Measurements from ENCODE around the gene EPO. TPM values are rescaled to one million over a fixed set of nuclear protein-coding genes. Genes with fewer than 3 reads are reported as not detected.
A peak's percentile ranks its signal among the peaks of the same experiment; 100 is the strongest.

The EPO gene
- total and polyA plus RNA-seq, 2 of the 8 experiments (the other 6 are each of a cell fraction or from before 2014, with no cell fraction given) = 0.42 to 0.95 TPM

DNA sequence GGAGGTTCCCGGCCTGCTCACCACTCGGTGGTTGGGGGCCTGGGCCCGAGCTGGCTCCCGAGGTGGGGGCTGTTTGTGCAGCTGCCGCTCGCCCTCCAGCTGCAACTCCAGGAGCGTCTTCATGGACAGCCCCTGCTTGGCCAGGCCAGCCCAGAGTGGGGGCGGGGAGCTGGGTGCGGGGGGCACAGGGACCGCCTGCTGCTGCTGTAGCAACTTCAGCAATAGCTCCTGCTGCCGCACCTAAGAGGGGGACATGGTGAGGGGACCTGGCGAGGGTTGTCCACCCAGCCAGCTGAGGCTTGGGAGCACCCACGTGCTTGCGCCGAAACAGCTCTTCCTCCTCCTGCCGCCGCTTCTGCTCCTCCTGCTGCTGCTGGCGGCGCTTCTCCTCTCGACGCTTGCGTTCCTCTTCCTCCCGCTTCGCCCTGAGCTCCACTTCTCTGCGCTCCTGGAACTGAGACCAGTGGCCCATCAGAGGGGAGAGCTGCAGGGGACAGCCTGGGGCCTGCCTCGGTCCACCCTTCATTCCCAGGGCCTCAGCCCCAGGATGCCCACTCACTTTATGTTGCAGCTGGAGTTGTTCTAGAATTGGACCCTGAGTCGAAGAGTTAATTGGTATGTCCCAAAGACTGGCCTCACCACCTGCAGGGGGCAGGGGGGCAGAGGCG, 37.1 kb upstream of the EPO start:
- ChIA-PET POLR2A (ENCODE audit: partially characterized antibody) (interaction anchor here (0.7 to 14.3 kb wide), 12 partner anchors 4 to 192 kb away, joined by 3 to 257 read pairs (median 4); partner anchors contain the start of genes GIGYF1, GNB2 and SRRT), CTCF (ENCODE audit: partially characterized antibody) (interaction anchor here (0.5 to 20.7 kb wide), 15 partner anchors 10 to 552 kb away, joined by 3 to 254 read pairs (median 4); partner anchors contain the start of genes GIGYF1, POP7 and TFR2)
- no peaks in the 10 kb centered on the region; the same call in 1 of the 2 replicates for H3K23me2 ChIP-seq (ENCODE audit: low read depth, low read length)
- no peak overlapping the region for H3K23ac ChIP-seq (ENCODE audit: insufficient read length)
- H3K4me1 ChIP-seq (replicated peaks in 1 of 4; ENCODE audit: control insufficient read depth in 3 of 4, insufficient read depth in 4 of 4, low read length in 3 of 4) = peaks cover 0 to 7% (median 2%) of the 10 kb centered on the region in 4 experiments; a peak in 5 of 7 replicates
- no peak overlapping the region for H3K14ac ChIP-seq (ENCODE audit: insufficient read length)
- TF ChIP-seq SP4 (IDR thresholded peaks at IDR 0.05; ENCODE audit: low read length) = no peak
- TF ChIP-seq SP2 (IDR thresholded peaks at IDR 0.05; ENCODE audit: low read length) = no peak
- TF ChIP-seq GTF2F1 (IDR thresholded peaks at IDR 0.05; ENCODE audit: borderline replicate concordance, low read depth, low read length) = no peak
- TF ChIP-seq RXRA (IDR thresholded peaks at IDR 0.05; ENCODE audit: insufficient read depth, low read depth, low read length) = no peak
- H2BK20ac ChIP-seq (ENCODE audit: low read length) = no peak overlapping the region
- H2AK5ac ChIP-seq (ENCODE audit: low read depth, low read length) = no peak overlapping the region
- H4K5ac ChIP-seq (ENCODE audit: insufficient read length, low read depth, low read length) = no peak overlapping the region
- H3K36me3 ChIP-seq (ENCODE audit: control insufficient read depth in 2 of 4, insufficient read depth in 4 of 4, low read length in 3 of 4) = peaks cover 43 to 97% (median 72%) of the 10 kb centered on the region in 4 experiments
- no peaks in the 10 kb centered on the region for H3K27me3 ChIP-seq (replicated peaks in 1 of 4; ENCODE audit: control insufficient read depth in 3 of 4, extremely low read depth in 1 of 4, insufficient read depth in 3 of 4, low read length in 3 of 4)
- no peaks in the 10 kb centered on the region for H3K9me3 ChIP-seq (ENCODE audit: insufficient read depth in 2 of 2, low read depth in 1 of 2, low read length in 1 of 2)
- no peak overlapping the region for H3K4me3 ChIP-seq (ENCODE audit: extremely low read depth in 1 of 4, insufficient read depth in 2 of 4, low read depth in 3 of 4, low read length in 4 of 4)
- H2BK5ac ChIP-seq (ENCODE audit: low read depth, low read length) = no peak overlapping the region
- H3K79me1 ChIP-seq (ENCODE audit: low read depth, low read length) = peaks cover 2% of the 10 kb centered on the region; the same call in 1 of the 2 replicates
- H3K9ac ChIP-seq (replicated peaks in 1 of 4; ENCODE audit: extremely low read depth in 1 of 4, low read depth in 3 of 4, low read length in 3 of 4) = no peak overlapping the region
- H2BK12ac ChIP-seq (ENCODE audit: low read depth, low read length) = no peak overlapping the region
- H2AFZ ChIP-seq (ENCODE audit: low read length) = no peak overlapping the region
- H3K56ac ChIP-seq (replicated peaks; ENCODE audit: insufficient read length, low read depth, low read length) = no peak overlapping the region
- no peak overlapping the region for H4K91ac ChIP-seq (replicated peaks; ENCODE audit: insufficient read length, low read length)
- peaks cover 0 to 9% of the 10 kb centered on the region in 2 experiments; a peak in 1 of 4 replicates for H3K79me2 ChIP-seq (ENCODE audit: control insufficient read depth in 1 of 2, insufficient read depth in 2 of 2, low read length in 2 of 2)
- H3K4me2 ChIP-seq (ENCODE audit: insufficient read depth in 1 of 2, low read depth in 2 of 2, low read length in 2 of 2) = no peak overlapping the region
- no peak overlapping the region for H3K27ac ChIP-seq (ENCODE audit: low read depth, low read length)
- H3K18ac ChIP-seq (ENCODE audit: extremely low read depth, low read length) = no peak overlapping the region
- H4K8ac ChIP-seq (ENCODE audit: extremely low read depth, insufficient read depth, low read length) = peak overlapping the region; percentile 5; the same call in 1 of the 2 replicates
- no peak overlapping the region for H2BK120ac ChIP-seq (replicated peaks; ENCODE audit: low read depth, low read length)
- H3K4ac ChIP-seq (replicated peaks; ENCODE audit: insufficient read length, low read depth, low read length) = no peak overlapping the region
- WGBS, 2 experiments (ENCODE audit: extremely low coverage in 1 of 2, insufficient coverage in 1 of 2, insufficient read length in 1 of 2, insufficient replicate concordance in 2 of 2, low coverage in 1 of 2, low lambda C conversion rate in 2 of 2, missing lambda C conversion rate in 1 of 2) = 91% methylated on average over 23 of the region's 28 CpGs; no CpG with 5 or more reads in 1 of the 2 experiments
- no peak overlapping the region for H2BK15ac ChIP-seq (ENCODE audit: low read length)
- DNase-seq (ENCODE audit: low read depth in 1 of 2, low spot score in 2 of 2) (no peak), FAIRE-seq (no peak)
- H4K20me1 ChIP-seq (replicated peaks in 1 of 2; ENCODE audit: control insufficient read depth in 1 of 2, insufficient read depth in 2 of 2, low read length in 2 of 2) = peaks cover 8 to 40% of the 10 kb centered on the region in 2 experiments

Data from H1 (cell line).